Peyer's patch (tissue), 4 donors: ENCODE results near the gene RSPRY1.

Experiments
- POLR2A ChIP-seq, 2 donors: fragments of 450-650 bp; IDR thresholded peaks; one replicate each; pipeline ENCODE4 v1.5.1; 2017; ENCODE audit warnings: antibody characterized with exemption in 2 of 2, mild to moderate bottlenecking in 2 of 2, moderate library complexity in 2 of 2
- TF ChIP-seq, protein P1 (sequence below), 6 experiments: fragments of 450-650 bp in 4 of 6; fragments of 200-600 bp in 2 of 6; sonication (generic) in 1 of 6; IDR thresholded peaks; one replicate each; pipeline ENCODE4 v1.5.1; 2017 to 2019; ENCODE audit warnings: antibody characterized with exemption in 6 of 6, mild to moderate bottlenecking in 3 of 6, moderate library complexity in 1 of 6

DNA sequence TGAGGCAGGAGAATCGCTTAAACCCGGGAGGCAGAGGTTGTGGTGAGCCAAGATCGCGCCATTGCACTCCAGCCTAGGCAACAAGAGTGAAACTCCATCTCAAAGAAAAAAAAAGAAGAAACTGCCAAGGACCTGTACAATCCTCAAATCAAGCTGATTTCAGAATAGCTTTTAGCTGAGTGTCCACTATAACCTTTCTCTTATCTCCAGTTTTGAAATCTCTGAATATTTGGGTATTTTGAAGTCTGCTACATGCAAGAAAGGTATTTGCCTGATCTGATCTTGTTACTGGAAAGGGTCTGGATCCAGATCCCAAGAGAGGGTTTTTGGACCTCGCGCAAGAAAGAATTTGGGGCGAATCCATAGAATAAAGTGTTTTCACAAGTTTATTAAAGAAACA is 39.8 kb downstream of the RSPRY1 start:
- TF ChIP-seq, protein P1, sequence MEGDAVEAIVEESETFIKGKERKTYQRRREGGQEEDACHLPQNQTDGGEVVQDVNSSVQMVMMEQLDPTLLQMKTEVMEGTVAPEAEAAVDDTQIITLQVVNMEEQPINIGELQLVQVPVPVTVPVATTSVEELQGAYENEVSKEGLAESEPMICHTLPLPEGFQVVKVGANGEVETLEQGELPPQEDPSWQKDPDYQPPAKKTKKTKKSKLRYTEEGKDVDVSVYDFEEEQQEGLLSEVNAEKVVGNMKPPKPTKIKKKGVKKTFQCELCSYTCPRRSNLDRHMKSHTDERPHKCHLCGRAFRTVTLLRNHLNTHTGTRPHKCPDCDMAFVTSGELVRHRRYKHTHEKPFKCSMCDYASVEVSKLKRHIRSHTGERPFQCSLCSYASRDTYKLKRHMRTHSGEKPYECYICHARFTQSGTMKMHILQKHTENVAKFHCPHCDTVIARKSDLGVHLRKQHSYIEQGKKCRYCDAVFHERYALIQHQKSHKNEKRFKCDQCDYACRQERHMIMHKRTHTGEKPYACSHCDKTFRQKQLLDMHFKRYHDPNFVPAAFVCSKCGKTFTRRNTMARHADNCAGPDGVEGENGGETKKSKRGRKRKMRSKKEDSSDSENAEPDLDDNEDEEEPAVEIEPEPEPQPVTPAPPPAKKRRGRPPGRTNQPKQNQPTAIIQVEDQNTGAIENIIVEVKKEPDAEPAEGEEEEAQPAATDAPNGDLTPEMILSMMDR (IDR thresholded peaks at IDR 0.05) = no peak
- no peak for TF ChIP-seq POLR2A (IDR thresholded peaks at IDR 0.05)
